Measurements from ENCODE around the gene TUBB. TPM values are rescaled to one million over a fixed set of nuclear protein-coding genes. Genes with fewer than 3 reads are reported as not detected.
"Not testable (repeated sequence)": the region's sequence is repeated elsewhere in the genome, so short reads cannot be mapped to it uniquely, and the experiment has no call there.

The TUBB gene
- total RNA-seq, 1 experiment from 2014 or later: 1,837 TPM

DNA sequence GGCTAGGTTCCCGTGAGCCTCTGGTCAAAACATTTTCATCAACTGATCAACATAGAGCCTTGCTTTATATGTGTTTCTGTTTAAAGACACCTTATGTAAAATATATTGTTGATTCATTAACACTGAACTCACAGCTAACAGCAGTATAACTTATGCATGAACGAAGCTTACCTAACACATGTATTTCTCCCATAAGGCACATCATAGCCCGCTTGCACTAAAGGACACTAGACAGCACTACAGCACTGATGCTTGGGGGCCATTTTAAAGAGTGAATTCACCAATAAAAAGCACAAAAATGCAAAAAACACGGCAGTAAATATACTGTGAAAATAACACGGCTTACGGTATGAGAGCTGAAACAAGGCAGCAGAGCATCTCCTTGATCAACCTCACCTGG, 18.4 kb downstream of the TUBB start:
- no peak for DNase-seq (ENCODE audit: low read depth)

GRCh38 chr6:30740540-30740870, 20.4 kb downstream of the TUBB start:
- peak; percentile 65 for DNase-seq (ENCODE audit: low read depth)

DNA sequence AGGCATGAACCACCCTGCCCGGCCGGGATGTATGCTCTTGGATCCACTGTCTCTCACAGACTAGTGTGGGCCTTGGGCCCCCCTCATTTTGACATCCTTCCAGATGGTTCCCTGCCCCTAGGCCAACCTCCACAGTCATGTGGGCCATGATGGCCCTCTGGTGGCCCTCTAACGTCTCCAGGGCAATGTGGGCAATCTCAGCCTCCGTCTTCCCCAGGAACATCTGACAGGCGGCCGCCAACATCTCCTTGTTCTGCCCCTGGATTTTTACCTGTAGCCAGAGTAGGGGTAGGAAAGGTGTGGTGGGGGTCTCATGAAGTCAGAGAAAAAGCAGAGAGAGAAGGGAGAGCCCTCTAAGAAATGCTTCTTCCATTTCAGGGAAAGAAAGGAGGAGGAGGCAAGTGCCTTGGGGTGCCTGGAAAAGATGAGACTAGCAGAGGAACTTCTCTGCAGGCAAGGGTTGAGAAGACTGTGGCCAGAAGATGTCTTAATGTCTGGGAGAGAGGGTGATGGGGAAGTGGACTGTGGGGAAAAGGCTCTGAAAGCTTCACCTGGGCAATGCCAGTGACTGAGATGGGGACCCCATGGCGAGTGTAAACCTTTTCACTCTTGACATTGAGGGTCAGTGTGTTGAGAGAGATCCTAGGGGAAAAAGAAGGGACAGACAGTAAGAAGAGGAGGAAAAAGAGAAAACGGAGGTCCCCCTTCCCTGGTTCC, 21.1 kb downstream of the TUBB start:
- peak; percentile 78 for DNase-seq (ENCODE audit: low read depth)

DNA sequence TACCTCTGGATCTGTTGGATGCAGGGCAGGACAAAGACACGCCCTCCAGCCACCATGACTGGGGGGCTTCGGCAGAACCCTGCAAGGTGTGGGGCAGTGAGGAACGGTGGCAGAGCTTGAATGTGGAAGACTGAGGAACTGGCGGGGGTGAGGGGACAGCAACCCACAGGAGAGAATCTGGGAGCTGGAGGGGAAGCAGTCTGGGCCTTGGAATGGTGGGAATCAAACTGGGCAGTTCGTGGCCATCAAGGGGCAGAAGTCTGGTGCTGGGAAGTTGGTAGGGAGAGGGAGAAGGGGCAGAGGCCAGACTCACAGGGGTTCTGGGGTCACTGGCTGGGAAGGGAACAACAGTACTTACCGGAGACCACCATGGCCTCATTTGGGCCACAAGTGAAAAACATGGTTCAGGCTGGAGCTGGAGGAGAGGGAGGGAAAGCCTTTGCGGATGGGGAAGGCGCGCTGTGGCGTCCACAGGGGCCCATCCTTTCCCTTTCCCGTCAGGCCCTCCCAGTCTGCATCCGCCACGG, 21.7 kb downstream of the TUBB start:
- DNase-seq (ENCODE audit: low read depth): no peak

DNA sequence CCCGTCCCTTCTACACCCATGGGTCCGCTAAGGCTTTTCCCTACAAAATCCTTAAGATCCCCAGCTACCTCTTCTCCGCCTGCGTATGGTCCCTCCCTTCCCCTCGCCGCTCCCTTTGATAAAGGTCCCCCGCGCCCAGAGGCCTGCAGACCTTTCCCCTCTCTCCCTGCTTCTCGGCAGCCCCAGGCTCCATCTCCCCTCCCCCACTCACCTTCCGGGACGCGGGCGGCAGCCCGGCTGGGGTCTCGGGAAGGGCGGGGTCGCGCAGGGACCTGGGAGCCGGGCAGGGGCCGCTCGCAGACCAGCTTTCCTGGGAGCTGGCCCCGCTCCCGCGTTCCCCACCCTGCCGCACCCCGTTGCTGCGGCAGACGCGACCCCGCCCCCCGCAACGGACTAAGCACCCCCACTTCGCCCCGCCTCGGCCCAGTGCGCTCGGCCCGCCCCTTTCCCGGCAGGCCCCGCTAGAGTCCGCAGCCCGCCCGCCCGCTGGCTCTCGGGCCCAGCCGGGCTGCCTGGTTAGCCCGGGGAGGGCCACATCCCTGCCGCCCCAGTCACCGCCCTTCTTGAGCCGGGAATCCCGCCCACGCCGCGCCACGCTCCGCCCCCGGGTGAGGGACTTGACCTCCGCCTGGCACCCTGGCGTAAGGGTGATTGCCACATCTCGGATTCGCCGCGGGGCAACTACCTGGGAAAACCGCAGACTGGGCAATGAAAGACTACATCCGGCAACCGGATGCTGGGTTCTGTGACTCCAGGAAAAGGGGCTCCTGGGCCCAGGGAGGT, 22.4 kb downstream of the TUBB start, which contains the start of gene FLOT1:
Gene FLOT1 (minus strand): TSS at position 372 of the 783 bp plus-strand sequence. CDS start 498 bp downstream, outside the sequence.
- peak; percentile 95 for DNase-seq (ENCODE audit: low read depth)

- no peak for DNase-seq (ENCODE audit: low read depth)
These were observed 23.2 kb downstream of the TUBB start for GRCh38 chr6:30743099-30744053.

- DNase-seq (ENCODE audit: low read depth): peak; percentile 97
These were observed 24.1 kb downstream of the TUBB start, which contains the start of gene IER3 for GRCh38 chr6:30744054-30744805. Gene IER3 (minus strand): TSS chr6:30744547. CDS start chr6:30744518, 29 bp downstream.

DNA sequence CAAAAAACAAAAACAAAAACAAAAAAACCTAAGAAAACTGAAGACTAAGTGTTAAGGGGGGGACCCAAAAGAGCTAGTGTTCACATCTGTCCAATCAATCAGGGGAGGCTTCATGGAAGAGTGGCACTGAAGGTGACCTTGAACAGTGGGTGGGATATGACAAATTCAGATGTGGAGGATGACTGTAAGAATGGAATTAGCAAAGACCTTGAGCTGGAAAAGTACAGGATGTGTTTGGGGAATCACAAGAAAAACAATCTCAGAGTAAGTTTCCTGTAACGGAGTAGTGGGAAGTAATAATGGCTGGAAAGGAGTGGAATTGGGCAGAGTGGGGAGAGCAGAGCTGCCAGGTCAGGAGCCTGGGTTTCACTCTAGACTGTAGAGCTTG, 27.1 kb downstream of the TUBB start:
- peak; percentile 54 for DNase-seq (ENCODE audit: low read depth)

GRCh38 chr6:30747902-30748769, 28.0 kb downstream of the TUBB start:
- DNase-seq (ENCODE audit: low read depth): peak; percentile 65

DNA sequence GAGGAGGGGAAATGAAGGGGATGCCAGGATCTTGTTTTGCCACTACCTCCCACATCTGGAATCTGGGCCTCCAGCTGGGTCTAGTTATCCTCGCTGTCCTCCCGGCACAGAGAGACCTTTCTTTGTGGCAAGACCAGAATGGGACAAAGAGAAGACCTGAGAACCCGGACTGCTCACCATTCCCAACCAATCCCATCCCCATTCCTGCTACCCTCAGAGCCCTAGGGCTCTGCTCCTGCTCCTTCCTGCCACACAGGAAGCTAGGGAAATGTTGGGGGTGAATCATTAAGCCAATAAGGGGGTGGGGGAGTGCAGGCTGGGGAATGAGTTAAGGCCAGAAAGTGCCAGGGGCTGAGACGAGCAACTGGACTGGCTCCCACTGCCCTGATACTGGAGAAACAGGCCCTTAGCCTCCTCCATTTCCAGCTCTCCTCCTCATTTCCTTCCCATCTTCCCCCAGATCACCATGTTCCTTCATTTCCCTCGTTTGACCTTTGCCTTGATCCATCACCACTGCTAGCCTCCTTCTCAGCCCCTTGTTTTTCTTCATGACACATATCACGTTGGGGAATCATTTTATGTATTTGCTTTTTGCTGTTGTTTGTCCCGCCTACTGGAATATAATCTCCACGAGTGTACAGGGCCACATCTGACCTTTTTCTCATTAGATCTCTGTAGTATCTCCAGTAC, 28.8 kb downstream of the TUBB start:
- peak; percentile 100 for DNase-seq (ENCODE audit: low read depth)

GRCh38 chr6:30749554-30750378, 29.6 kb downstream of the TUBB start:
- peak; percentile 55 for DNase-seq (ENCODE audit: low read depth)

- no peak for DNase-seq (ENCODE audit: low read depth)
These were observed 30.2 kb downstream of the TUBB start for GRCh38 chr6:30750379-30750668.

DNA sequence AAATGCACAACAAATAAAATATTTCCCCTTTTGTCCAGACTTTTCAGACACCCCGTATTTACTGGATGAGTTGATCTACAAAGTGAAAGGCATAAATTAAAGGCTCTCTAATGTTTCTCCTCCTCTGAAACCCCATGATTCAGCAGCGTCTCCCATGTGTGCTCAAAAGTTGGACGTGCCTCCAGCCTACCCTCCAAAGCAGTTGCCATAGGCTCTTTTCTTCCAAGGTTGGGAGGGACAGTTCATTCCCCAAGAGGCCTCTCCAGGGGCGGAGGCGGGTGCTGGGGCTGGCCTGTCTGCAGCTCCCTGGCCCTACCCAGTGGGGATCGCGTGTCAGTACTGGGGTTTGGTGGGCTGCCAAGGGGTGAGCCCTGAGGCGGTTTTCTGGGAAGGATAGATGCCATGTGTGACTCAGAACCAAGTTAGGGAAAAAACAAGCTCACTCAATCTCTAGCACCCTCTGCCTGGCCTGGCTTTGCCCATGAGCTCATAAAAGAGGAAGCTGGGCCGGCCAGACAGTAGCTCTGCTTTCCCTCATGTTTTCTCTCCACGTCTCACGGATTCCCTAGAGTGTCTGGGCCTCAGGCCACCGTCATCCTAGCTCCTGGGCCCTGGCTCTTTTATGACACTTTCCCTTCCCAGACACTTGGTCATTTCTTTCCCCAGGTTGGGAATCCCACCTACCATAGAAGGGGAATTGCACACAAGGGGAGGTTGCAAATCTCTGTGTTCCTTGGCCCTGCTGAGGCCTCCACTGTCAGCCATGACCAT, 32.2 kb downstream of the TUBB start:
- peak; percentile 100 for DNase-seq (ENCODE audit: low read depth)

GRCh38 chr6:30754631-30755030, 34.5 kb downstream of the TUBB start:
- DNase-seq (ENCODE audit: low read depth): peak; percentile 45

- DNase-seq (ENCODE audit: low read depth): not testable (repeated sequence)
These were observed 36.4 kb downstream of the TUBB start for GRCh38 chr6:30756405-30757003.

GRCh38 chr6:30757261-30757904, 37.2 kb downstream of the TUBB start:
- no peak for DNase-seq (ENCODE audit: low read depth)

Measured in RPMI7951 (cell line).